Vagina (tissue), 2 donors: ENCODE measurements around the gene DAG1.

ENCODE experiments used
- CTCF ChIP-seq, 3 experiments: fragments of 450-650 bp in 2 of 3; fragments of 200-600 bp in 1 of 3; sonication (generic) in 1 of 3; IDR thresholded peaks; one replicate each; pipeline ENCODE4 v1.5.1; 2017 to 2019; ENCODE audit warnings: antibody characterized with exemption in 3 of 3, mild to moderate bottlenecking in 2 of 3, moderate library complexity in 2 of 3
- POLR2AphosphoS5 ChIP-seq, 2 donors: sonication (generic); formaldehyde crosslinking; IDR thresholded peaks; one replicate each; pipeline ENCODE4 v1.9.0; 2017; ENCODE audit warnings: antibody characterized with exemption in 2 of 2, mild to moderate bottlenecking in 2 of 2, low read depth in 1 of 2; ENCODE audit not compliant: insufficient read depth in 1 of 2

GRCh38 chr3:49533031-49533430, 63.0 kb downstream of the DAG1 start:
- TF ChIP-seq CTCF (IDR thresholded peaks at IDR 0.05) = no peak
- no peak for TF ChIP-seq POLR2AphosphoS5 (IDR thresholded peaks at IDR 0.05; ENCODE audit: insufficient read depth in 1 of 2, low read depth in 1 of 2)
